GM19468 (cell line): Measurements from ENCODE around the gene CALHM1.
"Not testable (repeated sequence)": the region's sequence is repeated elsewhere in the genome, so short reads cannot be mapped to it uniquely, and the experiment has no call there.

Experiments
- ATAC-seq: cut with Tn5 transposase; IDR thresholded peaks from one replicate; pipeline ENCODE4 v1.9.1; 2021; ENCODE audit warnings: mild to moderate bottlenecking, moderate library complexity, moderate number of reproducible peaks; ENCODE audit not compliant: unreplicated experiment; ENCODE audit errors: extremely low read depth

CALHM1 gene

DNA sequence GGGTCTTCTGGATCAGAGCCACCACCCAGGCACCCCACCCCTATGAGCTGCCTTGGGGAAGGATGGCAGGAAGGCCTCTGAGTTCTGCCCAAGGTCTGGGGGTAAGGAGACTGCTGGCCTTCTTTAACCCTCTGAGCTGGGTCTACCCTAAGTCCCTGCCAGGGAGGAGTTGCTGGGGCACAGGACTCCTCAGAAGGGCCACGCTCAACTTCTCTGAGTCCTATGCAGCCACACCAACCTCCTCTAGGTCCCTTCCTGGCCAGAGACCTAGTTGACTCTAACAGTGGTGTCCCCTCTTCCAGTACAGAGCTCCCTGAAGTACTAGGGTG, 32.2 kb upstream of the CALHM1 start:
- no peak for ATAC-seq

DNA sequence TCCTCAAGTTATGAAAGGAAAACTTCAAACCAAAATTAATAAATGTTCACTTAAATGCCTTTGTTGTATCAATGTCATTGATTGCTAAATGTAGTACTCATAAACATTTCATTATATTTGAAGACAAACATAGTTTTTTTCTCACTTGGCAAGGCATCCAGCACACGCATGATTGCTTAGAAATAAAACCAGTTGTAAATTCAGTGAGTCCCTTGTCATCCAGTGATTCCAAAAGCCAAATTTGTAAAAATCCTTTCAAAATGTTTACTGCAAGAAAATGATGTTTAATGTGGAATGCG, 28.7 kb upstream of the CALHM1 start:
- no peak for ATAC-seq

DNA sequence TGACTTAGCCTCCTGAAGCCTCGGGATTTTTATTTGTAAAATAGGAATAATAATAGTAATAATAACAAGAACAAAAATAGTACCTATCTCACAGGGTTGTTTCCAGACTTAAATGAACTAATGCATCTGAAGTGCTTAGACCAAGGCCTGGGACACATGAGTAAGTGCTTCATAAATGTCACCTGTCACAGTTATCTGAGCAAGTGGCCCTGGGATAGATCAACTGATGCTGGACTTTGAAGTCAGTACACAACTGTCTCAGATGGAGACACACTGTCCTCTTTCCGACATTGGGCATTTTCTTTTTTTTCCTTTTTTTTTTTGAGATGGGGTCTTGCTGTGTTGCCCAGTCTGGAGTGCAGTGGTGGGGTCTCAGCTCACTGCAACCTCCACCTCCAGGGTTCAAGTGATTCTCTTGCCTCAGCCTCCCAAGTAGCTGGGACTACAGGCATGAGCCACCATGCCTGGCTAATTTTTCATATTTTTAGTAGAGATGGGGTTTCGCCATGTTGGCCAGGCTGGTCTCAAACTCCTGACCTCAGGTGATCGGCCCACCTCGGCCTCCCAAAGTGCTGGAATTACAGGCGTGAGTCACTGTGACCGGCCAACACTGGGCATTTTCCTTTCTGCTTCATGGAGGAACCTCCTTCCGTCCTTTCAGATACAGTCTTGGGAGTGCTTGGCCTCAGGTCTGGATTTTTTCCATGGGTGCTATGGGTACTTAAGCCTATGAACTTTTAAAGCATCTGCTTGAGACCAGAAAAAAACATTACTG, 28.1 kb upstream of the CALHM1 start:
- ATAC-seq = not testable (repeated sequence)

DNA sequence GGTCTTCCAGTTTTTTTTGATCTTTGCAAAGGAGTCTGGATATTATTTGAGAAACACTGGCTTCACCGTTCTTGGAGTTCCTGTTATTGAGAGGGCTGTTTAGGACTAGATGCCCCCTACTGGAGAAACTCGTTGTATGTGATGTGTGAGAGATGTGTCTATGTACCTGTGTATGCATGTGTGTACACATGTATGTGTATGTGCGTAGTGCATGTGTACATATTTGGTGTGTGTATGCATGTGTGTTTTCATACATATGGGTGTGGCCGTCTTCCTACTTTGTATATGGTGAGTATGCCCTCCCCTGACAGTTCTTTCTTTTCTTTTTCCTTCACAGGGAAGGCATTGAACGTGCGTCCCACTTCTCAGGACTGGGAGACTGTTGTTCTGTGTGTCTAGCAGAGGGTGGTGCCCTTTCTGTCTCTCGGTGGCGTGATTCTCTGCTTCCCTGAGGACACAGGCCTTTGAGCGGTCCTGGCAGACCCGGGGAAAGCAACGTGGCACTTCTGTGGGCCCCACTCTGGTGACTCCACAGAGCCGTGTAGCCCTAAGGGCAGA, 23.4 kb upstream of the CALHM1 start:
- no peak for ATAC-seq

DNA sequence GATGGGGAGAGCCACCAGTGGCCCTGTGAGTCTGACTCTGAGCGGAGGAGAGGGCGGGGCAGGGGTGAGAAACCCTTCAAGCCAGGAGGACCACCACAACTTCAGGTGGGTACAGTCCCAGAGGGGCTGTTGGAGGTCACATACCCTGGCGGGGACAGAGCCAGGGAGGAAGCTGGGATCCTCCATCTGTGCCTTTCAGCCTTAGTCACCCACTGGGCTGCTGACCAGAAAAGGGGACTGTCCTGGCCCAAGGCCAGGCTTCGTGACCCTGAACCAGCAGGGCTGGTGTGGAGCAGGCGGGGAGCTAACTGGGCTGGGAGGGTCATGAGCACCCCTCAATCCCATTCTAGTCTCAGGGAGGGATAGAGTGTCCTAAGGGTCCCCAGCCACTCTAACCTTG, 21.8 kb upstream of the CALHM1 start:
- no peak for ATAC-seq

DNA sequence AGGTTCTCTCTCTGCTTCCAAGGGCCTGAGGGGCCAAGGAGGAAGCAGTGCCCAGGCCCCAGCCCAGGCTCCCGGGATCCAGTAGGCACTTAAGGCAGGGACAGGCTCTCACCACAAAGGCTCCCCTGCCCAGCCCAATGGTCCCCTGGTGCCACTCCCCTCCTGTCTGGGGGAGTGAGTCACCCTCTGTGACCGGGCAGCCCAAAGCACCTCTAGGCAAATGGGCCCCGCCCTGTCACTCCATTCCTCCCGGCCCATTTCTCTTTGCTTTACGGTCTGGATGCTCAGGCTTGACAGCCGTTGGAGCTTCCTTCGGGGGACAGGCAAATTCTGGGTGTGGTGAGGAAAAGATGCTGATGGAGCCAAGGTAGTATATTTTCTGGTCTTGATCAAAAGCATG, 20.4 kb upstream of the CALHM1 start, which contains the start of gene CALHM3:
Gene CALHM3, minus strand, starts transcription at position 106 of the 400 bp plus-strand sequence. CDS start 208 bp downstream, outside the sequence.
- no peak for ATAC-seq

DNA sequence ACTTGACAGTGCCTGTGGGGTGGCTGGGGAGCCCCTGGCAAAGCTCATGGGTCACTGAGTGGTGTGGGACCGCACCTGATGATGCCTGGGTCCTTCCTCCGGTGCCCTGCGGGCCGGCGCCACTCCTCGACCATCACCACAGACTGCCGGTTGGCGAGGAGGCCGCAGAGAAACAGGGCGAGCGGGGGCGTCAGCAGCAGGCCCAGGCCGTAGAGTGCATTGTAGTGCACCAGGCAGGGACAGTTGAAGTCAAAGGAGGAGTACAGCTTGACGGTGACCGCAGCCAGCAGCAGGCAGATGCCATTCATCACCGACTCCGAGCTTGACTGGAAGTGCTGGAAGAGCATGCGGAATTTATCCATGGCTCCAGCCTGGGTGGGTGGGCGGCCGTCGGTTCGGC, 20.0 kb upstream of the CALHM1 start:
- ATAC-seq = no peak

DNA sequence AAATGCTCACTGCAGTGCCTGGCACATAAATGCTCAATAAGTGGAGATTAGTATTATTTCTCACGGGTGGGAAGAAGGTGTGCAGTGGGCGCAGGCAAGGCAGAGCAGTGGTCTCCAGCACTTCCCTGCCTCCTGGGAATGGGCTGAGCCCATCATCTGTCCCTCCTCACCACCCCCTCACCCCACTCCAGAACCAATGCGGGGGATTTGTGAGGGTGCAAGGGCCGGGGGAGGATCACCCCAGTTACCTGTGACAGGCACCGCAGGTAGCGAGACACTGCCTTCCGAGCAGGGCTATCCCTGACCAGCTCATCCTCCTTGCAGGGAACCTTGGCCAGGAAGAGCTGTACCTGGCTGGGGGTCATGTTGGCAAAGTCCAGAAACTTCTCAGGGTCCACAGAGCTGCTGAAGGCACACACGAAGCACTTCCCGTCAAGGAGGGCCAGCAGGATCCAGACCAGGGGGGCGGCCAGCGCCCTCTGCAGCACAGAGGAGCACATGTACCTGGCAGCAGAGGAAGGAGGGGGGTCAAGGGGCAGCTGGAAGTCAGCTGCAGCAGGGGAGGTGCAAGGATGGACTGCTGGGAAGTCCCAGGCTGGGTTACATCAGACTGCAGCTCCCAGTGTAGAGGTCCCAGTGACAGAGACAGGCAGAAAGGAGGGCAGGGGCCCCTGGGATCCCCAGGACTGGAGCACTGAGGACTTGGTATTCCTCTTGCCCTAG, 17.5 kb upstream of the CALHM1 start:
- no peak for ATAC-seq

DNA sequence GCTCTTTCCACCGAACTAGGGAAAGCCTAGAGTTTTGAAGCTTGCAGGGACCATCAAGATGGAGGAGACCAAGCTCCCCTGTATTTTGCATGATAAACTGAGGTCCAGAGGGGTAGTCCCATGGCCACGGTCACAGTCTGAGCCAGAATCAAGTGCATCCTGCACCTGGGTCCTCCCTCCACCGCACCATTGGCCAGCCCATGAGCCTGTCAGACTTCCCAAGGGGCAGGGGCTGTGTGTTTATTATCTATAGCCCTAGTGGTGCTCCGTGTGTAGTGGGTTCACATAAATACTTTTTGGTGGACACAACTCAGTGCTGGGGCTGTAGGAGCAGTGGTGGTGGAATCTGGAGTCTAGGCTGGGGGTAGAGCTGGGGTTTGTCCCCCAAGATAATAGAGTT, 16.7 kb upstream of the CALHM1 start:
- no peak for ATAC-seq

DNA sequence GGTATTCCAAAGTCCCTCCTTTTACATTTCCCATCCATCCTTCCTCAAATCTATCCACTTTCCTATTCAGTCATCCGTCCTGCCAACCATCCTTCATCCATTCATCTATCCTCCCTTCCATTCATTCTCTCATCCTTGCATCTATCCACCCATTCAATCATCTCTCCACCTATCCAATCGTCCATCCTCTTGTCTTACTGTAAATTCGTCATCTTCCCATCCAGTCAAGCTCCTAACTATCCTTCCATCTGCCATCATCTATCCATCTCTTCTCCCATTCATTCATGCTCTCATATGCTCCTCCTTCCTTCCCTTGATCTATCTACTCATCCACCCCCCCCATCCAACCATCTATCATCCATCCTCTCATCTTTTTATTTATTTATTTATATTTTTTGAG, 15.4 kb upstream of the CALHM1 start:
- no peak for ATAC-seq

DNA sequence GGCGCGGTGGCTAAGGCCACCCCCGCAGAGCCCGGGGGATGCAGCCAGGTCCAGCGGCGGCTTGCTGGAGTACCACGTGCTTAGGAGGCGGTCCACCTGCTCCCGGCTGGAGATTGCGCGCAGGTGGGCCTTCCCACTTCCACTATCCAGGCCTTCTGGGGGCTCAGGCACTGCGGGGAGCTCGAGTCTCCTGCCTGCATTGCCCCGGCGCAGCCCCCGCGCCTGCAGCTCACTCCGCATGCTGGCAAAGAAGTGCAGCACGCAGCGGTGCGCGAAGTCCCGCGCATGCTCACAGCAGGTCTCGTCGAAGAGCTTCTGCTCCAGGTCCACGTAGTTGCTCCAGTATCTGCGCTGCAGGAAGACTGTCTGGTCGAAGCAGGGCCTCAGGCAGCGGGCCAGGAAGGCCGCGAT, 14.6 kb upstream of the CALHM1 start:
- ATAC-seq = no peak

DNA sequence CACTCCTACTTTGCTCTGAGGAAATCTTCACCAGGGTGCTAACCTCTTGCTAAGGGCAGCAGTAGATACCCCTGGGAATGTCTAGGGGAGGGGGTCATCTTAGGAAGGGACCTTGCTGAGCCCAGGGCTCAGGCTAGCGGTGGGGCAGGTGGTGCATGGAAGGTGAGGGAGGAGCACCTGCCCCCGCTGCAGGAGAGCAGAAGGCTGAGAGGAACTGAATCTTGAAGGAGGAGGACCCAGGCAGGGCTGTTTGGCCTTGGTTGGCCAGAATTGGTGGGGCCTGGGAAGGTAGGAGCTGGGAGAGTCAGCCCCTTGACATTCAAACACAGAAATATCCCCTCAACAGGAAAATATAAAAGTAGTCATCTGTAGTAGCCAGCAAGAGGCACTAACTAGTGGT, 13.3 kb upstream of the CALHM1 start:
- no peak for ATAC-seq

DNA sequence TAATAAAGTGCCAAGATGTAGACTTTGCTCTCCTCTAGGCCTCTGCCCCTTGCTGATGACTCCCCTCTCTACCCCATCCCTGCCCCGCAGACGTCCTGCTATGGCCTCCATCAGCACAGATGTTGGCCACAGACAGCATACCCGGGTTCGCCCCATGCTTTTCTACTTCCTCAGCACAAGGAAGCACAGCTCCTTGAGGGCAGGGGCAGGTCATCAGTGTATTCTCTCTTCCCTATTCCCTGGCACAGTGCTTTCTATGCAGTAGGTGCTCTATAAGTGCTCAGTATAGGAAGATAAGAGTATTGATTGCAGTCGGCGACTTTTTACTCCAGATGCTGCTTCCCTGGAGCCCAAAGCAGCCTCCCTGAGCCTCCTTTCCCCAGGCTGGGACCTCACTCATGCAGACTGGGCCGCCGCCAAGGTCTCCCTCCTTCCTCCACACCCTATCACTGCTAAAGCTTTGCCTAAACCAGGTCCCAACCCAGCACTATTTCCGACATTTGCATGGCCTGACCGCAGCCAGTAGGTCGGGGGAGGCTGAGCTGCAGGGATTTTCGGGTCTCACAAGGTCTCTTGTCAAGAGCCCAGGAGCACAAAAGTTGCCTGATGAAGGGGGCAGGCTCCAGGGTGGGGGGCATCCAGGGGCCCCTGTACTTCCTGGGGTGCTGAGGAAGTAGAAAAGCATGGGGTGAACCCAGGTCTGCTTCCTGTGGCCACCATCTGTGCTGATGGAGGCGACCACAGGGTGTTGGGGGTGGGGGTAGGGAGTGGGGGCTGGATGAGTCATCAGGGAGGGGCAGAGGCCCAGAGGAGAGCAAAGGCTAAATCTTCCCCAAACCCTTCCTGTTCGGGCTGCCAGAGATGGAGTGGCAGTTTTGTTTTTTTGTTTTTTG, 12.3 kb upstream of the CALHM1 start:
- ATAC-seq = peak; percentile 51

DNA sequence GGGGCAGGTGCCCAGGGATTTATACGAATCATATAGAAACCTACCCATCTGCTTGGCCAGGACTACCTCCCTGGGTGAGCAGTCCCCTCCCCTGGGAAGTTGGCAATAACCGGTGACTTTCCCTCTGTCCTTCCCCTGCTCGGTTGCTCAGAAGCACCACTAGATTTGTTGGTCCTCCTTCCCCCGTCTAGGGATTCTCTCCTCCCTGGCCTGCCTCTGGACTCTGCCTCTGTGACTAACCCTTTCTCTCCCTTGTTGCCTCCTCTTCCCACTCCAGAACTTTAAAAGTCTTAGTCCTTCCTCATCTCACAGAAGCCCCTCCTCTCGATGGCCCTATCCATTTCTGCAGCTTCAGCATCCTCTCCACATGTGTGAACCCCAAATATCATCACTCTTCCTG, 10.5 kb upstream of the CALHM1 start:
- no peak for ATAC-seq

DNA sequence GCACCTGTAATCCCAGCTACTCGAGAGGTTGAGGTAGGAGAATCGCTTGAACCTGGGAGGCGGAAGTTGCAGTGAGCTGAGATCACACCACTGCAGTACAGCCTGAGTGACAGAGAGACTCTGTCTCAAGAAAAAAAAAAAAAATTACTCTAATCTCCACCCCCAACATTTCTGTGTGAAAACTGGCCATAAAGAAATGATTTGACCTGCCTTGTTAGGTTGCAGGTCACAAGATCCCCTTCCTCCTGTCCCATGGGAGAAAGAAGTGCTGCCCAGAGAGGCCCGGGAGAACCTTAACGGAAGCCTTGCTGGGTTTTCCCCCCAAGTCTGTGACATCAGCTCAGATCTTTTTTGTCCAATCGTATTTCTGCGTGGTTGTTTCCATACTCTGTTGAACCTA, 8.7 kb upstream of the CALHM1 start:
- ATAC-seq = no peak

DNA sequence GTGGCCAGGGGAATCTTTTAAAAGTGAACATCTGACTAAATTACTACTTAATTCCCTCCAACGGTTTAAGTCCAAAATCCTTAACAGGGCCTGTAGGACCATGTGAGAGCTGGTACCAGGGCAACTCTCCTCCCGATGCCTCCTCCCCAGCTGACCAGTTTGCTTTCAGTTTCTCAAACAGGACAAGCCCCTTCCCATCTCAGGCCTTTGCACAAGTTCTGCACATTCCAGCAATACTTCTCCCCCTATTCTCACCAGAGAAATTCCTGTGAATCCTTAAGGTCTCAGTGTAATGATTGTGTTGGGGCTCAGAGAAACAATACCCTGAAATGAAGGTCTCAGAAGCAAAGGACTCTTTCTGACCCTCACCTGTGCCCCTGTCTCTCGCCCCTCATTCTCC, 8.0 kb upstream of the CALHM1 start:
- ATAC-seq = no peak

DNA sequence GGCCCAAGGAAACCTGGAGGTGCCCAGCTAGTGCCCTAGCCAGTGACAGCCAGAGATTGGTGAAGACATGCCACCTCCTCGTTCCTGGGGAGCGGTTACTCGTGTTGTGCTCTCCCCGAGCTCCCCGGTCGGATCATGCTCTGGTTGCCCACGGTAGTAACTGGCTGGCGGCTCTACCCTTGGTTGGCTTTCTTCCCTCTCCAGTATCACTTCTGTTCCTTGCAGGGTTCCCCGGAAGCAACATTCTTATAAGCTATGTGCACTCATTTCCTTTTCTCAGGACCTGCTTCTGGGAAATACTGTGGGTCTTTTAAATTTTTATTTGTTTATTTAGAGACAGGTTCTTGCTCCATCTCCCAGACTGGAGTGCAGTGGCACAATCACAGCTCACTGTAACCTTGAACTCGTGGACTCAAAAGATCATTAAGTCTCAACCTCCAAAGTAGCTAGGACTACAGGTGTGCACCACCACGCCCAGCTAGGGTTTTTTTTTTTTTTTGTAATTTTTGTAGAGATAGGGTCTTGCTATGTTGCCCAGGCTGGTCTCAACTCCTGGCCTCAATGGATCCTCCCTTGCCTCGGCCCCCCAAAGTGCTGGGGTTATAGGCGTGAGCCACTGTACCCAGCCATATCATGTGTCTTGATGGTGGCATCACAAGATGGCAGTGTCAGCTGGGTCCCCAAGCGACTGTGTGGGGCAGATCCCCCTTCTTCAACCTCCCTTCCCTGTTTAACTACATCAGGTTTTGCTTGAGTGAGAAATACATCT, 6.9 kb upstream of the CALHM1 start:
- ATAC-seq = no peak

DNA sequence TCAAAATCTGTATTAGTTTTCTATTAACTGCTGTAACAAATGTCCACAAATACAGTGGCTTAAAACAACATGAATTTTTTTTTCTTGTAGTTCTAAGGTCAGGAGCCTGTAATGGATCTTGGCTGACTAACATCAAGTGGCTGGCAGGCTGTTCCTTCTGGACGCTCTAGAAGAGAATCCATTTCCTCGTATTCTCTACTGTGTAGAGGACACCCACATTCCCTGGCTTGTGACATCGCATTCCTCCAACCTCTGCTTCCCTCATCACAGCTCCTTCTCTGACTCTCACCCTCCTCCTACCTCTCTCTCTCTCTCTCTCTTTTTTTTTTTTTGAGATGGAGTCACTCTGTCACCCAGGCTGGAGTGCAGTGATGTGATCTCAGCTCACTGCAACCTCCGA, 4.8 kb upstream of the CALHM1 start:
- ATAC-seq = no peak

DNA sequence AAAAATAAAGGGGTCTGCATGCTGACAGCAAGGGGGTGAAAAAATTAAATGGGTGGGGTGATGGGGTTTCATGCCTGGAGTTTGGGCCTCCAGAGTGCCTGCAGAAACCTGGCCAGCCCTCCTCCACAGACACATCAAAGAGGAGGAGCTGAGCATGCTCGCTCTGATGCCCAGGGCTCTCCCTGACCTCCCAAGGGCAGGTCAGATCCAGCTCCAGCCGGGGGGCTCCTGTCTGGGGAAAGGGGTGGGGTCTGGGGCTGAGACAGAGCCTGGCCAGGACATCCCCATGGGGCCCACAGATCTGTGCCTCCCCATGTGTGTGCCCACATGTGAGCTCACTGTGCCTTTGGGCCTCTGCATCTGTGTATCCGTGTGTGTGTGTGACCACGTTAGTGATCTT, 915 bp upstream of the CALHM1 start:
- no peak for ATAC-seq
